ENCODE measurements around the gene TNFSF10.
"Not testable (repeated sequence)": the region's sequence is repeated elsewhere in the genome, so short reads cannot be mapped to it uniquely, and the experiment has no call there.

GRCh38 chr3:172566785-172567184, 43.6 kb upstream of the TNFSF10 start:
- not testable (repeated sequence) for TF ChIP-seq CTCF (IDR thresholded peaks at IDR 0.05); RAD21 (conservative IDR thresholded peaks at IDR 0.05 in 1 of 2, IDR thresholded peaks at IDR 0.05 in 1 of 2); EP300 (IDR thresholded peaks at IDR 0.05); CEBPB (IDR thresholded peaks at IDR 0.05); REST (IDR thresholded peaks at IDR 0.05); RCOR1 (IDR thresholded peaks at IDR 0.05; ENCODE audit: low read depth, low read length); MAZ (IDR thresholded peaks at IDR 0.05; ENCODE audit: borderline replicate concordance, low read depth, low read length); MAX (IDR thresholded peaks at IDR 0.05)

All from A549 (cell line).